ENCODE data around the gene MAP3K15.
"Not testable (repeated sequence)": the region's sequence is repeated elsewhere in the genome, so short reads cannot be mapped to it uniquely, and the experiment has no call there.

MAP3K15 gene

GRCh38 chrX:19540076-19540475 lies 24.8 kb upstream of the MAP3K15 start:
- DNase-seq (ENCODE audit: low spot score), result no peak

DNA sequence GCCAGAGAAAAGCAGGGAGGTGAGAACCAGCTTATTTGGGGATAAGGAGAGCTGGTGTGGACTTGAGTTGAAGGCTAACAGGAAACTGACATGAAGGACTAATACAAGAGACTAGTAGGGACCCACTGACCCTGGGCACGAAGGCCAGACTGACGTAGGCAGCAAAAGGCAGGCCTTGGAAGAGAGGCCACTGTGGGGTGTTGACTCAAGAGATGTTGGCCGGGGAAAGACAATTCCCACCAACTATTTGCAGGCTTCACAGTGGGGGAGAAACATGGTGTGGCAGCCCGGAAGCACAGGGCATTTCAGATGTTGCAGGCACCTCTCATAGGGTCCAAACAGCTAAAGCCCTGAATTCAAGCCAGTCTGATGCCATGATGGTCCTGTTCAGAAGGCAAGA lies 24.4 kb upstream of the MAP3K15 start:
- DNase-seq (ENCODE audit: low spot score), result no peak

- DNase-seq (ENCODE audit: low spot score), result no peak
These were observed 20.2 kb upstream of the MAP3K15 start for GRCh38 chrX:19535476-19535875.

DNA sequence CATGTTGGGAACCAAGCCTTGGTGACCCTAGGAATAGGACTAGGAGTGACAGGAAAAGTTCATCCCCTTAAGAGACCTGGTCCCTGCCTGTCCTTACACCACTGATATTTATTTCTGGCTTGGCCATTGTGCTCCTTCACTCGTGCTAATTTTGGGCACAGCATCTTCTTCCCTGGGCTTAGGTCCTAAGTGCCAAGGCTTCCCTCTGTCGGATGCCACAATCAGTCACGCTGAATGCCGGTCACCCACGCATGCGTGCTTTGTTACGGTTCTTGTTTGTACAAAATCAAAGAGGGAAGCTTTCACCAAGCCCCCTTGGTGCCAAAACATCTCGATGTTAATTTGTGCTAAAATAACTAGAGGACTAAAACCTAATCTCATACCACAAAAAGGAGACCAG lies 17.4 kb upstream of the MAP3K15 start:
- DNase-seq (ENCODE audit: low spot score), result no peak

DNA sequence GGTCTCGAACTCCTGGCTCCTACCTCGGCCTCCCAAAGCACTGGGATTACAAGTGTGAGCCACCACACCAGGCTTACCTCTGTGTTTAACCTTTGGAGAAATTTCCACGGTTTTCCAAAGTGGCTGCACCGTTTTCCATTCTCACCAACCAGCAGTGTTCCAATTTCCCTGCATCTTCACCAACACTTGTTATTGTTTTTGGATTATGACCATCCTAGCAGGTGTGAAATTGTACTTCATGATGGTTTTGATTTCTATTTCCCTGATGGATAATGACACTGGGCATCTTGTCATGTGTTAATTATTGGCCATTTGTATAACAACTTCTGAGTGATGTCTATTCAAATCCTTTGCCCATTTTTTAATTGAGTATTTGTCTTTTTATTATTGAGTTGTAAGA lies 2.7 kb upstream of the MAP3K15 start:
- DNase-seq (ENCODE audit: low spot score), result no peak

- no peak for DNase-seq (ENCODE audit: low spot score)
These were observed 352 bp upstream of the MAP3K15 start for GRCh38 chrX:19515615-19516105.

GRCh38 chrX:19513383-19513782 lies 1.9 kb downstream of the MAP3K15 start:
- DNase-seq (ENCODE audit: low spot score), result no peak

GRCh38 chrX:19512961-19513360 lies 2.3 kb downstream of the MAP3K15 start:
- DNase-seq (ENCODE audit: low spot score), result no peak

DNA sequence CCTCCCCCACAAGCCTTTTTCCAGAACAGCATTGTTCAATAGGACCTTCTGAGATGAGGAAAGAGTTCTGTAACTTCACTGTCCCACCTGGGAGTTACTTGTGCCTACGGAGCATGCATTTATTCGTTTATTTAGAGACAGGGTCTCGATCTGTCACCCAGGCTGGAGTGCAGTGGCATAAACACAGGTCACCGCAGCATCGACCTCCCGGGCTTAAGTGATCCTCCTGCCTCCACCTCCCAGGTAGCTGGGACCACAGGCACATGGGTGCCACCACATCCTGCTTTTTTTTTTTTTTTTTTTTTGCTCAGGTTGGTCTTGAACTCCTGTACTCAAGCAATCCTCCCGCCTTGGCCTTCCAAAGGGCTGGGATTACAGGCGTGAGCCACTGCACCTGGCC lies 2.9 kb downstream of the MAP3K15 start:
- DNase-seq (ENCODE audit: low spot score), result no peak

DNA sequence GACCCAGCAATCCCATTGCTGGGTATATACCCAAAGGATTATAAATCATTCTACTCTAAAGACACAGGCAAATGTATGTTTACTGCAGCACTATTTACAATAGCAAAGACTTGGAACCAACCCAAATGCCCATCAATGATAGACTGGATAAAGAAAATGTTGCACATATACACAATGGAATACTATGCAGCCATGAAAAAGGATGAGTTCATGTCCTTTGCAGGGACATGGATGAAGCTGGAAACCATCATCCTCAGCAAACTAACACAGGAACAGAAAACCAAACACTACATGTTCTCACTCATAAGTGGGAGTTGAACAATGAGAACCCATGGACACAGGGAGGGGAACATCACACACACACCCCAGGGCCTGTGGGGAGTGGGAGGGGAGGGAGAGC lies 3.5 kb downstream of the MAP3K15 start:
- DNase-seq (ENCODE audit: low spot score), result not testable (repeated sequence)

DNA sequence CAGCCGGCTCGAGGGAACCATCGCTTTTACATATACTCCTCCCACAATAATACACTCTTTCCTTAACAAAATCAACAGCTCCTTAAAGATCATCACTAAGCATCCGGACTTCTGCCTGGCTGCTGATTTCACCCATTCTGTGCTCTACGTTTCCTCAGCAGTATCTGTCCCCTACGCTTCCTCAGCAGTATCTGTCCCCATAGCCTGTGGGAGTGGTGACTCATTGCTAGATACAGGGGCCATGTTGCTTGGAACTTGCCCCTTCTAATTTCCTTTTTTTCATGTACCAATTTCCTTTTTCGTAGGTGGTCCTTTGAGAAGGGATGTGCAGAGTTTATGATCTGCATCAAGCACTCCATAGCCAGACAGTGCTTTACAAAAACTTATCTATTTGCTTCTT lies 18.6 kb downstream of the MAP3K15 start:
- no peak for DNase-seq (ENCODE audit: low spot score)

DNA sequence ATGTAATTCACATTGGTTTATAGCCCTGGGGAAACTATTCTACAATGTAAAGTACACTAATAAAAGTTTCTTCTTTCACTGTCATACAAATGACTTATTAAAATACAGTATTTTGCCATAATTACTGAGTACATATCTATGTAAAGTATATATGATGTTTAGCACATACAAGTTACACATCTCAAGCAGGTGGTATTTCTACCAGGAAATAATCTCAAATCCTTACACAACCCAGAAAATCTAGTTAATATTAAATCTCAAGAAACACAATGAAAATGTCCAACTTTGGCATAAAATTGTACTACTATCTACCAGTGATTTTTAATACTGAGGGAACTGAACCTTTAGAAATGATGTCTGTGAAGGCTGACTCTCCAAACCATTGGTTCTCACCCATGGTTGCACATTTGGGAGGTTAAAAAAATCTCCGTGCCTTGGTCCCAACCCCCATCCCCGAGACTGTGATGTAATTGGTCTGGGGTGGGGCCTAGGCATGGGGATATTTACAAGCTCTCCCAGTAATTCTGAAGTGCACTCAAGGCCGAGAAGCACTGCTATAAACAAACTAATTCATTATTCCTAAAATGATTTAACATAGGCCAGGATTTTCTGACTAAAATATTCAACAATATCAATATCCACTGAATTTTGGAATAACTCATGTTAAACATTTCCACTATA lies 27.6 kb downstream of the MAP3K15 start:
- DNase-seq (ENCODE audit: low spot score), result no peak

- no peak for DNase-seq (ENCODE audit: low spot score)
These were observed 35.9 kb downstream of the MAP3K15 start for GRCh38 chrX:19479458-19479857.

DNA sequence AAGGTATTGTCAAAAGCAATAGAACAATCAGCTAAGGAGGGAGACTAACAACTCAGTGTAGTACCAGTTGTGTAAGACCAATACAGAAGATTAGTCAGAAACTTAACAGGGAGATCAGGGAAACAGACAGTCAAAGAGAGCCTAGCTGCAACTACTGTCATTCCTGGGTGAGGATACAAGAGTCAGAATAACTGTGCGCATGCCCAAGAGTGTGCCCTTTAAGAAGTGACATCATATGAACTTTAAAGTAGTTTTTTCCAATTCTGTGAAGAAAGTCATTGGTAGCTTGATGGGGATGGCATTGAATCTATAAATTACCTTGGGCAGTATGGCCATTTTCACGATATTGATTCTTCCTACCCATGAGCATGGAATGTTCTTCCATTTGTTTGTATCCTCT lies 46.9 kb downstream of the MAP3K15 start:
- DNase-seq (ENCODE audit: low spot score), result not testable (repeated sequence)

- DNase-seq (ENCODE audit: low spot score), result no peak
These were observed 52.4 kb downstream of the MAP3K15 start for GRCh38 chrX:19462879-19463278.

GRCh38 chrX:19462231-19462630 lies 53.1 kb downstream of the MAP3K15 start:
- DNase-seq (ENCODE audit: low spot score), result no peak

- DNase-seq (ENCODE audit: low spot score), result no peak
These were observed 57.6 kb downstream of the MAP3K15 start for GRCh38 chrX:19457662-19458061.

DNA sequence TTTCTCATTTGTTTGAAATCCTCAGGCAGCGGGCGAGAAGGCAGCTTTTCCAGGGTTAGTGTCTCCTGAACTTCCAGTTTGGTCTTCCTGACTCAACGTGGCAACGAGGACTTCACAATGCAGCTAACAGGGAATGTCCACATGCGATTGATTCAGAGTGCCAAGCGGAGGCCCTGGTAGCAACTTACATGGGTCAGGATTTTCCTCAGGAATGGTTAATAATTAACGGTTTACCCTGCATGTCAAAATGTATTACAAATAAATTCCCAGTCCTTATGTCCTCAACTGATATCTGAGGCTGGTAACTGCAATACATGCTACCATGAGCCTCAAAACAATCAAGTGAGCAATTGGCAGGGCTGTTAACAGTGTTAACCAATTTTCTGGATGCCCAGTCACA lies 67.2 kb downstream of the MAP3K15 start:
- DNase-seq (ENCODE audit: low spot score), result no peak

GRCh38 chrX:19446397-19446796 lies 68.9 kb downstream of the MAP3K15 start:
- DNase-seq (ENCODE audit: low spot score), result no peak

DNA sequence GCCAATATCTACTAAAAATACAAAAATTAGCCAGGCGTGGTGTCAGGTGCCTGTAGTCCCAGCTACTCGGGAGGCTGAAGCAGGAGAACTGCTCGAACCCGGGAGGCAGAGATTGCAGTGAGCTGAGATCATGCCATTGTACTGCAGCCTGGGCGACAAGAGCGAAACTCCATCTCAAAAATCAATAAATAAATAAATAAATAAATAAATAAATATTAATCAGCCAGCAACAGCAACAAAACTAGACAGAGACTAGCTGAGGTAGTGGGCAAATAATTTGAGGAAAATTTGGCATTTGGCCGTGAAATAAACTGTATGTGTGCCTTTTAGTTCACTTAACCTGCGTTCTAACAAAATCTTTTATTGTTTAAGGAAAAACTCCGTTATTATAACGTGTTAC lies 69.5 kb downstream of the MAP3K15 start:
- not testable (repeated sequence) for DNase-seq (ENCODE audit: low spot score)

- no peak for DNase-seq (ENCODE audit: low spot score)
These were observed 71.3 kb downstream of the MAP3K15 start for GRCh38 chrX:19443869-19444526.

GRCh38 chrX:19440713-19441112 lies 74.6 kb downstream of the MAP3K15 start:
- no peak for DNase-seq (ENCODE audit: low spot score)

- DNase-seq (ENCODE audit: low spot score), result not testable (repeated sequence)
These were observed 92.6 kb downstream of the MAP3K15 start for GRCh38 chrX:19422661-19423060.

DNA sequence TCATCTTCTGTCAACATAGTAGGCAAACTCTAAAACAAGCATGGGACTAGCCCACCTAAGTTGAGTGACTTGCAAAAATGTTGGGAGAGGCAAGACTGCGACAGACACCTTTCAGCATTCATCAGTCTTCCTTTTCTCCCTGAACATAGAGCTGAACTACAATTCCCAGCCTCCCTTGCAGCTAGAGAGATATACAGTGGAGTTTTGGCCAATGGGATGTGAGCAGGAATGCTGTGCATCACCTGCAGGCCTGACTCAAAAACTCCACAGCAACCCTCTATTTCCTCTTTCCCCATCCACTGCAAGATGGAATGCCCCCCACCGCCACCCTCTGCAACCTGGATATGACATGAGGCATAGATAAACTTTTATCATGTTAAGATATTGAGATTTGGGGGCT lies 105.0 kb downstream of the MAP3K15 start:
- no peak for DNase-seq (ENCODE audit: low spot score)

Measured in CD4-positive, alpha-beta T cell treated with Interleukin-15 for 4 hours (primary cell).